K562 (cell line): ENCODE results near the gene YPEL5. TPM values are rescaled to one million over a fixed set of nuclear protein-coding genes. Genes with fewer than 3 reads are reported as not detected.

Experiments used
- GTF2B ChIP-seq: IDR thresholded peaks from 2 replicates; pipeline ENCODE4 v1.6.1; 2011; ENCODE audit not compliant: insufficient read length; ENCODE audit errors: extremely low read depth
- MAZ ChIP-seq, 2 experiments: fragments of 450-650 bp in 1 of 2; sonication (generic) in 1 of 2; formaldehyde crosslinking; IDR thresholded peaks in 1 of 2; conservative IDR thresholded peaks in 1 of 2; 2 replicates each; pipeline versions ENCODE4 v1.4.0 to v1.5.0; 2020; ENCODE audit warnings: mild to moderate bottlenecking in 1 of 2, missing genetic modification reagents in 1 of 2
- MNT ChIP-seq, 2 experiments: fragments of 450-650 bp; conservative IDR thresholded peaks; 2 replicates each; pipeline ENCODE4 v1.6.1; 2017; ENCODE audit warnings: mild to moderate bottlenecking in 2 of 2, moderate library complexity in 2 of 2
- REST ChIP-seq, 2 experiments: fragments of 450-650 bp; formaldehyde crosslinking in 1 of 2; IDR thresholded peaks; 2 replicates each; pipeline versions ENCODE4 v1.4.0 to v1.6.1; 2014 to 2020; ENCODE audit warnings: mild to moderate bottlenecking in 2 of 2, borderline replicate concordance in 1 of 2, low read depth in 1 of 2
- STAT5B ChIP-seq: fragments of 250-450 bp; sonication (Bioruptor Pico); IDR thresholded peaks from 2 replicates; pipeline ENCODE4 v1.8.0; 2021; ENCODE audit warnings: mild to moderate bottlenecking, inconsistent platforms
- ZNF280A ChIP-seq: fragments of 450-650 bp; IDR thresholded peaks from 2 replicates; pipeline ENCODE4 v1.6.1; 2018; ENCODE audit warnings: mild to moderate bottlenecking, low read depth; ENCODE audit not compliant: partially characterized antibody
- polyA plus RNA-seq, 8 experiments: library from polyadenylated mRNA; depleted of rRNA in 4 of 8; stranded (reverse) in 5 of 8; unstranded in 3 of 8; fragments of >200 nt; fragmentation: Nextera tagmentation in 2 of 8; fragmentation: Illumina TruSeq in 1 of 8; extraction: Ambion mirVana in 2 of 8; extraction: Trizol in 1 of 8; gene quantifications; 2 replicates each; pipeline versions ENCODE4 v1.2.1 to v1.2.3, GENCODE V29; 2011 to 2014; ENCODE audit warnings: inconsistent platforms in 1 of 8, missing spikeins in 1 of 8
- total RNA-seq, 7 experiments: library from RNA; depleted of rRNA in 6 of 7; stranded (reverse); fragments of >200 nt in 6 of 7; fragmentation: Illumina TruSeq in 2 of 7; extraction: Trizol in 2 of 7; gene quantifications; 2 replicates each; pipeline versions ENCODE4 v1.2.1 to v1.2.3, GENCODE V29; 2011 to 2021; ENCODE audit warnings: low replicate concordance in 1 of 7

Gene YPEL5
- total and polyA plus RNA-seq, 9 of the 15 experiments (the other 6 are each of a cell fraction or from before 2014, with no cell fraction given): 5.4 to 34.4 (median 12.3) TPM

GRCh38 chr2:30147715-30148610 lies 1.2 kb downstream of the YPEL5 start (continued):
- TF ChIP-seq REST (IDR thresholded peaks at IDR 0.05; ENCODE audit: borderline replicate concordance) (peak; percentile 76), REST (CRISPR knock-in tag; IDR thresholded peaks at IDR 0.05; ENCODE audit: low read depth) (no peak), GTF2B (no peak), MAZ (CRISPR knock-in tag; conservative IDR thresholded peaks at IDR 0.05 in 1 of 2, IDR thresholded peaks at IDR 0.05 in 1 of 2) (peak in 1 of 2 experiments; percentile 69; a peak in 2 of 4 replicates), STAT5B (no peak), ZNF280A (no peak), MNT (conservative IDR thresholded peaks at IDR 0.05) (peak in 1 of 2 experiments; percentile 42; a peak in 3 of 4 replicates)
